Measurements from ENCODE around the gene SMAP1. TPM values are rescaled to one million over a fixed set of nuclear protein-coding genes. Genes with fewer than 3 reads are reported as not detected.

Gene SMAP1
- total RNA-seq, 4 donors from 2014 or later: 24.1 to 35.5 (median 30.9) TPM

DNA sequence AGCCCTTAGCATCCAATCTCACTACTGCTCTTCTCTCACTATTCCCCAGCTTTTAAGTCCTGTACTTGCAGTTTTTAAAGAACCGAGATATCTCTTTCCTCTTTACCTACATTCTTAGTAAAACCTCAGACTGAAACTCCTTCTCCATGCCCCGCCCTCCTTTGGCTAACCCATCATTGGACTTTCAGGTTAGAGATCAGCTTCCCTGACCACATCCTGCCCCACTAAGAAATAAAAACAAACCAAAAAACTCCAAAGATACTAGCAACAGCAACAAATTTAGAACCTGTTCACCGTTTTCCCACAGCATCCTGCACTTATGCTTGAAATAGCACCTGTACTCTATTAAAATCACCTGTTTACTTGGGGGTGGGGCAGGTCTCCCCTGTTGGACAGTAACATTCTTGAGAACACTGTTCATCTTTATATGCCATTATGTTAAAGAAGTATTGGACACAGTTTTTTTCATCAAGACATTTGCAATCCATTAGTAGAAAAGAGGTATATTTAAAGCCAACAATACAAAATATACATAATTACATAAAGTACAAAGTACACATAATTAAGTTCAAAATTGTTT, 16.3 kb upstream of the SMAP1 start:
- H3K36me3 ChIP-seq: no peaks in the 10 kb centered on the region
- no peaks in the 10 kb centered on the region for H3K9me3 ChIP-seq
- H3K27me3 ChIP-seq: no peaks in the 10 kb centered on the region
- H3K27ac ChIP-seq: no peak overlapping the region
- WGBS, 2 donors (ENCODE audit: low coverage in 1 of 2): 73 to 84% methylated on average over 3 of the region's 3 CpGs
- H3K4me3 ChIP-seq: no peak overlapping the region
- TF ChIP-seq EP300 (IDR thresholded peaks at IDR 0.05) (no peak), POLR2AphosphoS5 (IDR thresholded peaks at IDR 0.05) (no peak), POLR2A (IDR thresholded peaks at IDR 0.05) (no peak)
- TF ChIP-seq, protein P1, sequence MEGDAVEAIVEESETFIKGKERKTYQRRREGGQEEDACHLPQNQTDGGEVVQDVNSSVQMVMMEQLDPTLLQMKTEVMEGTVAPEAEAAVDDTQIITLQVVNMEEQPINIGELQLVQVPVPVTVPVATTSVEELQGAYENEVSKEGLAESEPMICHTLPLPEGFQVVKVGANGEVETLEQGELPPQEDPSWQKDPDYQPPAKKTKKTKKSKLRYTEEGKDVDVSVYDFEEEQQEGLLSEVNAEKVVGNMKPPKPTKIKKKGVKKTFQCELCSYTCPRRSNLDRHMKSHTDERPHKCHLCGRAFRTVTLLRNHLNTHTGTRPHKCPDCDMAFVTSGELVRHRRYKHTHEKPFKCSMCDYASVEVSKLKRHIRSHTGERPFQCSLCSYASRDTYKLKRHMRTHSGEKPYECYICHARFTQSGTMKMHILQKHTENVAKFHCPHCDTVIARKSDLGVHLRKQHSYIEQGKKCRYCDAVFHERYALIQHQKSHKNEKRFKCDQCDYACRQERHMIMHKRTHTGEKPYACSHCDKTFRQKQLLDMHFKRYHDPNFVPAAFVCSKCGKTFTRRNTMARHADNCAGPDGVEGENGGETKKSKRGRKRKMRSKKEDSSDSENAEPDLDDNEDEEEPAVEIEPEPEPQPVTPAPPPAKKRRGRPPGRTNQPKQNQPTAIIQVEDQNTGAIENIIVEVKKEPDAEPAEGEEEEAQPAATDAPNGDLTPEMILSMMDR (IDR thresholded peaks at IDR 0.05): no peak
- no peak for ATAC-seq
- peaks cover 0 to 4% (median 0%) of the 10 kb centered on the region in 3 donors for H3K4me1 ChIP-seq

DNA sequence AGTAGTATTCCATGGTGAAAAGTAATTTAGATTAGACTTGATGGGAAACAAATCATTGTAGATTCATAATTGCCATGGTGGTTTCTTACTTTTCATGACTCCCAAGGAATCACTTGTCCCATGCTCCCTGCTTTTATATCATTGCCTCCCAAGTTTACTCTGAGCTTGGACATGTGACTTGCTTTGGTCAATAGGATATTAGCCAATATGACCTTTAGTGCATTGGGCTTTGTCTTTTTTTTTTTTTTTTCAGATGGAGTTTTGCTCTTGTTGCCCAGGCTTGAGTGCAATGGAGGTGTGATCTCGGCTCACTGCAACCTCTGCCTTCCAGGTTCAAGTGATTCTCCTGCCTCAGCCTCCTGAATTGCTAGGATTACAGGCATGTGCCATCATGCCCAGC, 15.5 kb upstream of the SMAP1 start:
- no peaks in the 10 kb centered on the region for H3K36me3 ChIP-seq
- 80 to 82% methylated on average over 1 of the region's 1 CpG for whole genome bisulfite sequencing, 2 donors (ENCODE audit: low coverage in 1 of 2)
- no peak overlapping the region for H3K27ac ChIP-seq
- TF ChIP-seq EP300 (IDR thresholded peaks at IDR 0.05): no peak
- TF ChIP-seq, protein P1 (IDR thresholded peaks at IDR 0.05): no peak
- TF ChIP-seq POLR2A (IDR thresholded peaks at IDR 0.05): no peak
- TF ChIP-seq POLR2AphosphoS5 (IDR thresholded peaks at IDR 0.05): no peak
- H3K4me3 ChIP-seq: no peak overlapping the region
- H3K27me3 ChIP-seq: no peaks in the 10 kb centered on the region
- no peaks in the 10 kb centered on the region for H3K9me3 ChIP-seq
- ATAC-seq: no peak
- peaks cover 0 to 4% (median 0%) of the 10 kb centered on the region in 3 donors for H3K4me1 ChIP-seq

DNA sequence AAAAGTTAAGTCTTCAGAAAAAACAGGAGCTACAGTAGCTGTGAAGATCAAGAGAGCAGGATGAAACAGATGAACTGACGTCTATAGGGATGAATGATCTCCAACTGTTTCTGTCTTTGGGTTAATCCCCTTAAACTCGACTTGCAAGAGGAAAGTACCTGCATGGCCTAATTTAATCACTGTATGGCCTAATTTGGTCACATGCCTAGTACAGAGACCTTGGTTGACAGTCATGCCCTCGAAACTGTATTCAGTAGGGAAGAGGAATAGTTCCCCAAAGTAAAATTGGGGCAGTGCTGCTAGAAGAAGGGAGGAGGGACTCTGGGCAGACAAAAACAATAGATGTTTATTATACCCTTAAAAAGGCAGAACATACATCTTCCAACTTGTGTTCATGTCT, 10.0 kb upstream of the SMAP1 start:
- TF ChIP-seq POLR2AphosphoS5 (IDR thresholded peaks at IDR 0.05) (no peak), POLR2A (IDR thresholded peaks at IDR 0.05) (no peak), EP300 (IDR thresholded peaks at IDR 0.05) (no peak)
- TF ChIP-seq, protein P1 (IDR thresholded peaks at IDR 0.05): no peak
- H3K36me3 ChIP-seq: no peaks in the 10 kb centered on the region
- no peak overlapping the region for H3K27ac ChIP-seq
- WGBS, 2 donors (ENCODE audit: low coverage in 1 of 2): 55 to 64% methylated on average over 3 of the region's 3 CpGs
- H3K4me3 ChIP-seq: no peak overlapping the region
- H3K27me3 ChIP-seq: no peaks in the 10 kb centered on the region
- no peak for ATAC-seq
- no peaks in the 10 kb centered on the region for H3K4me1 ChIP-seq
- no peaks in the 10 kb centered on the region for H3K9me3 ChIP-seq

DNA sequence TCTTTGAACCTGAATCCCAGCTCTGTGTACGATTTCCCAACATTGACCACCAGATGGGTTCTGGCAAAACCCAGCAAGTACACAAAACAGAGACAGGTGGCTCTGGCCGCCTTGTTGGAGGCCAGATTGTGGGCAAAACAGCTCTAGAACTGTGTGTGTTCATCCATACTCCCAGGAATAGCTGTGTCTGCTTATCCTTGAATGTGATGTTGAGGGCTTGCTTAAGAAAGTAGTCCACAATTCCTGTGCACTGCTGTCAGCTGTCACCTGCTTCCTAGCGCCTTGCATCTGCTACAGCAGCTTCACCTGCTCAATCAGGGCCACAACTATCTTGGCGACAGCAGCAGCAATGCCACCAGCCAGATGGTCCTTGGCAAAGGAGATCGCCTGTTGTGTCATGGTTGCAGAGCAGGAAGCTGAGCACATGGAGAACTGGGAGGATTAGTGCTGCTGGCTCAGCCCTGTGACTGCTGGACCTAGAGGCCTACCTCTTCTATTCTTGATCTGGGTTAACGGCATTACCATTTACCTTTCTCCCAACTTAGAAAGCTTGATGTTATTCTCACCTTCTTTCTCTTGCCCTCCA, 3.7 kb upstream of the SMAP1 start:
- H3K27ac ChIP-seq: no peak overlapping the region
- peaks cover 0 to 14% (median 0%) of the 10 kb centered on the region in 3 donors for H3K4me1 ChIP-seq
- ATAC-seq: no peak
- no peak overlapping the region for H3K4me3 ChIP-seq
- no peaks in the 10 kb centered on the region for H3K9me3 ChIP-seq
- no peaks in the 10 kb centered on the region for H3K36me3 ChIP-seq
- WGBS, 2 donors (ENCODE audit: low coverage in 1 of 2): 80 to 95% methylated on average over 1 to 4 of the region's 6 CpGs
- H3K27me3 ChIP-seq: no peaks in the 10 kb centered on the region
- TF ChIP-seq, protein P1 (IDR thresholded peaks at IDR 0.05): no peak
- no peak for TF ChIP-seq POLR2AphosphoS5 (IDR thresholded peaks at IDR 0.05)
- no peak for TF ChIP-seq POLR2A (IDR thresholded peaks at IDR 0.05)
- TF ChIP-seq EP300 (IDR thresholded peaks at IDR 0.05): no peak

DNA sequence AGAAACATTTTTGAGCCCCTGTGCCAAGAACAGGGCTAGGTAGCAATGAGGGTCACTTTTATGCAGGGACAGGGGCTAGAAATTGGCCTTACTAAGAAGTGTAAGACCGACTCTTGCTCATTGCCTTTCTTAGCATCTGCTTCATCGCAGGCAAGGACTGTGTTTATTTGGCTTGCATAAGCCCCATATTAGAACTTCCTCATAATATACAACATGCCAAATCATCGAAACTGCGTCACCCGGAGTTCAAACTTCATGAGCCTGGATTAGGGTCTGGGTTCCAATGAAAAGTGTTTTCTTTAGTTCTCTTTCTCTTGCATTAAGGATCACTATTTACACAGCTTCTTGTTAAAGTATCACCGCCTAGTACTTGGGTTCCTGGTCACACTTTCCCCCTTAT, 977 bp upstream of the SMAP1 start:
- TF ChIP-seq POLR2A (IDR thresholded peaks at IDR 0.05) (no peak), POLR2AphosphoS5 (IDR thresholded peaks at IDR 0.05) (no peak), EP300 (IDR thresholded peaks at IDR 0.05) (no peak)
- TF ChIP-seq, protein P1 (IDR thresholded peaks at IDR 0.05): no peak
- peak overlapping the region in 3 of 4 donors; percentile 88 to 95 (median 94) for H3K27ac ChIP-seq
- H3K36me3 ChIP-seq: no peaks in the 10 kb centered on the region
- no peak for ATAC-seq
- 77 to 85% methylated on average over 5 to 6 of the region's 6 CpGs for WGBS, 2 donors (ENCODE audit: low coverage in 1 of 2)
- no peak overlapping the region for H3K4me3 ChIP-seq
- no peaks in the 10 kb centered on the region for H3K27me3 ChIP-seq
- peaks cover 0 to 36% (median 5%) of the 10 kb centered on the region in 3 donors for H3K4me1 ChIP-seq
- H3K9me3 ChIP-seq: no peaks in the 10 kb centered on the region

All from gastroesophageal sphincter (tissue), 4 donors.